ENCODE measurements around the gene FOXD1. TPM values are rescaled to one million over a fixed set of nuclear protein-coding genes. Genes with fewer than 3 reads are reported as not detected.
"Not testable (repeated sequence)": the region's sequence is repeated elsewhere in the genome, so short reads cannot be mapped to it uniquely, and the experiment has no call there.

Gene FOXD1
- total RNA-seq, 1 donor from 2014 or later, result under 0.01 TPM

DNA sequence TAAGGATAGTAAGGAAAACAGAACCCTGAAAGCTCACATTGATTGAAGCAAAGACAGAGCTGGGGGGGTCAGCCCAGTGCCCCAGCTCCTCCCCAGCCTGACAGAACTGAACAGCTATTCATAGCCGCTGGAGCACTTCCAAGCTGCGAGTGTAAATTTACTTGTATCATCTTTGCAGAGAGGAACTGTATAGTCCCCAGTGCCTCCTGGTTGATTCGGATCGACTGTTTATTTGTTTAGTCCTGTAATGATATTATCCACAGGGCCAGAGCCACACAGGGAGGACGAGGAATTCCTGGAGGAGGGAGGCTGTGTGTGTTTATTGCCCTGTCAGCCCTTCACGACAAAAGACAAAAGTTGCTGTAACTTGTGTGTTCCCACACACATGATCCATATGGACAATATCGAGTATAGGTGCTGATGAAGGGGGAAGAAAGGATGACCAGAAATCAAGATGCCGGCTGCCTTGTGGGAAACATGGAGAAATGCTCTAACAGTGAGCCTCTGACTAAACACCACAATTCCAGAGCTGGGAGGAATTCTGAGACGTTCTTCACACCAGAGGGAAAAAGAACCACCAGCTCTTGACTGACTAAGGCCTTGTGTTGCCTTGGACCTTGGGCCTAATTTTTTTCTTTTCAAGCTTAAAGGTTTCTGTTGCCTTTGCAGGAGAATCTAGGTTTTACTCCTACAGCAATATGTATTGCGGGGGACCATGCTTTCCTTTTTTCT is 31.1 kb downstream of the FOXD1 start:
- DNase-seq (ENCODE audit: low read depth in 2 of 2), result no peak

DNA sequence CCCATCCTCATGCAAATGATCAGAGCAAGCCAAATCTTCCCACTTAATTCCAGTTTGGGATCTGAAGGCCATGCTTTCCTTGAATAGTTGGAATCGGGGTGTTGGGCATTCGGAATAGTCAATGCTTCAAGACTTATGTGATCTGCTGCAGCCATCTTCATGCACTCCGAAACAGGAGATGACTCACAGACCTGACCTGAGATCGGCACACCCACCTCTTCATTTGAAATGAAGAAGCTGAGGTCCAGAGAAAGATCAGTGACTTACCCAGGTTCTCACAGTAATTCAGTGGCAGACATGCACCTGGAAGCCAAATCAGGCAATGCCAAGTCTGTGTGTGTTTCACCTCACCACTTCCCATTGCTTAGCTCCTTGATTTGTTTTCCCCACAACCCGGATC is 33.0 kb downstream of the FOXD1 start:
- DNase-seq (ENCODE audit: low read depth in 2 of 2), result no peak

DNA sequence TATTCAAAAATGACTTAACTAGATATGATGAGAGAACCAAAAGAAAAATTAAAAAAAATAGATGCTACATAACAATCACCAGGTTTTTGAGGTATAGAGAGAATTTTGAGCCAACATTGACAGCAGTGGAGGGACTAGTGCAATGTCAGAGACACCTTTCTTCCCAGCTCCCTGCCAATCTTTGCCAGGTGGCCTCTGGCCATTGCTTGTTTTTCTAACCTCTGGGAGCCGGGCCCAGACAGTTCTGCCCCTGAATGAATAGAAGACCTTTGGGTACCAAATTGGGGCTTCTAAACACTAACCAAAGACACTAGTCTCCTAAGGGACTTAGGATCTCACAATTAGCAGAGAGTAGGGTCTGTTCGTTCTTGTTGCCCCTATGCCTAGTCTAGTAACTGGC is 33.4 kb downstream of the FOXD1 start:
- no peak for DNase-seq (ENCODE audit: low read depth in 2 of 2)

DNA sequence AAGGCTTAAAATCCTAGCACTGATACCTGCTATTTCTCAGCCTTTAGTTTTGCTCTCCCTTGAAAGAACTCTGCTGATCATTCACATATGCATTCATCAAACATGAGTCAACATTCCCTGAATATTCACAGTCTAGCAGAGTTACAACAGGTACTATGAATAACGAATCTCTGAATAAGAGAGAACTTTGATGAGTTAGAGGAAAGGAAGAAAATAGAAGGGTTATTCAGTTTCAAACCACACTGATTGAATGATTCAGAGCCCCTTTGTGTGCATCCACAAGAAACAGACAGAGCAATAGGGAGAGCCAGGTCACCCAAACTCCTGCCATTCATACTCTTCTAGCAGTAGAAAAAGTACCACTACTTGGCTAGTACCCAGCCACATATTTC is 36.0 kb downstream of the FOXD1 start:
- no peak for DNase-seq (ENCODE audit: low read depth in 2 of 2)

DNA sequence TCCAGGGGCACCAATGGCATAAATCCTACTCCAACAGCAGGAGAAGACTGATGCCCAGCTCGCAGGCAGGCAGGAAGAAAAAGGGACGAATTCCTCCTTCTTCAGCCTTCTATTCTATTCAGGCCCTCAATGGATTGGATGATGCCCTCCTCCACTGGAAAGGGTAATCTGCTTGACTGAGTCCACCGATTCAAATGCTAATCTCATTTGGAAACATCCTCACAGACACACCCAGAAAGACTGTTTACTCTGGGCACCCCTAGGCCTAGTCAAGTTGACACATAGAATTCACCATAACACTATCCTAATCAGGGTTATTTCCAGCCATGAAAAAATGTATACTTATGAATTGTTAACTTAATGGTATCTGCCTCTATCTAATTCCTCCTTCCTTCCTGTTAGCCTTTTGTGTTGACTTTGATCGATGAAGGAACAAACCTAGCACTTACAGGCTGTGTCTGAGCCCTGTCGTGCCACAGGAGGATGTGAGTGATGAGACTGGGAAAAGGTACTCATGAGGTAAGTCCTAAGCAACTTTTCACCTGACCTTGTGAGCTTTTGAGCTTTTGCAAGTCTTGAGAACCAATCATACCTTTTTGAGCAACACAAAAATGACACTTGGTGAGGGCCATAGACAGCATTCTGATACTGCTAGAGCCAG is 36.5 kb downstream of the FOXD1 start:
- no peak for DNase-seq (ENCODE audit: low read depth in 2 of 2)

DNA sequence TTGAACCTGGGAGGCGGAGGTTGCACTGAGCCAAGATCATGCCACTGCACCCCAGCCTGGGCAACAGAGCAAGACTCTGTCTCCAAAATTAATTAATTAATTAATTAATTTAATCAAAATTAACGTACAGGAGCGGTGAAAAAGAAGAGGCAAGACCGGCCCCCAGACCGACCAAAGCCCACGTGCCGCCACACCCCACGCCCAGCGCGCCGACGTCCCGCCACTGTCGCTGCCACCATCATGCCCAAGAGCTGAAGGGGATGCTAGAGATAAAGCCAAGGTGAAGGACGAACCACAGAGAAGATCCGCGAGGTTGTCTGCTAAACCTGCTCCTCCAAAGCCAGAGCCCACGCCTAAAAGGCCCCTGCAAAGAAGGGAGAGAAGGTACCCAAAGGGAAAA is 38.6 kb downstream of the FOXD1 start:
- DNase-seq (ENCODE audit: low read depth in 2 of 2), result not testable (repeated sequence)

DNA sequence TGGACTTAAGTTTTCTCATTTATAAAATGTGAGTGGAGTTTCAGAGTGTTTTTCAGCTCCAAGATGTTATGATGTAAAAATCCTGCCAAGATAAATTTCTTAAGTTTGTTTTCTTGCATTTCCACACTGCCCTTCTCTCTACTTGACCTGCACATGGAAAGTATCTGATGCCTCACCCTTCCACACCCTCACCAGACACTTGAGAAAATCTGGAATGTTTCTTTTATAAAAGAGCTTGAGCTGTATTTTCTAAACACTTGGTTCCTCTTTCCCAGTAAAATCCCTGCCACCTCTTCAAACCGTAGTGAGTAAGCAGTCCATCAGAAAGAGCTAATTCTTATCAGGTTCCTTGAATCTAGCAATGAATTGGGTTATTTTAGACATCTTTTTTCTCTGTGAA is 42.9 kb downstream of the FOXD1 start:
- no peak for DNase-seq (ENCODE audit: low read depth in 2 of 2)

DNA sequence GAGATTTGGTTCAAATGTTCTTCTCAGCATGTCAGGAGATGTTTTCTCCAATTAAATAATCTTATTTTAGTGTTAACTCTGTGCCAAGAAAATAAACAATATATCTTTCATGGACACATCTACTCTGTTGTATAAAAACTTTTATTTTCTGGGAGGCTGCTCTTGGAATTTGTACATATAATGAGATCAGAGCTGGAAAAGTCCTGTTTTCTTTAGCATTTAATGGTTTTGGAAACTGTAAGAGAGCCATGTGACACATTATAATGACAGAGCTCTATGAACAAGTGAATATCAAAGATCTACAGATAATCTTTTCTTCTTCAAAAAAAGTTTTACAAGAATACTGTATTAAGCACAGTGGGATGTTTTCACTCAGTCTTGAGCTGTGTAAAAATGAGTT is 48.8 kb downstream of the FOXD1 start:
- no peak for DNase-seq (ENCODE audit: low read depth in 2 of 2)

Other genes with a start within 250 kb of the FOXD1 start
- 206 and 228 TPM in 2 replicates for gene BTF3, start 49.7 kb upstream of the FOXD1 start, total RNA-seq
- 13.4 and 13.5 TPM in 2 replicates for gene ANKRA2, start 116.9 kb upstream of the FOXD1 start, total RNA-seq
- gene UTP15, start 117.0 kb upstream of the FOXD1 start, total RNA-seq, result 12.6 and 15.9 TPM in 2 replicates
- gene ARHGEF28, start 177.4 kb upstream of the FOXD1 start, total RNA-seq, result 50.7 and 62.7 TPM in 2 replicates

Measured in dermis microvascular lymphatic vessel endothelial cell (primary cell).